ENCODE results near the gene DLAT. TPM values are rescaled to one million over a fixed set of nuclear protein-coding genes. Genes with fewer than 3 reads are reported as not detected.
A peak's percentile ranks its signal among the peaks of the same experiment; 100 is the strongest.
"Not testable (repeated sequence)": the region's sequence is repeated elsewhere in the genome, so short reads cannot be mapped to it uniquely, and the experiment has no call there.

DLAT gene
- total and polyA plus RNA-seq, 2 experiments from 2014 or later = 70.6 to 94.7 TPM

DNA sequence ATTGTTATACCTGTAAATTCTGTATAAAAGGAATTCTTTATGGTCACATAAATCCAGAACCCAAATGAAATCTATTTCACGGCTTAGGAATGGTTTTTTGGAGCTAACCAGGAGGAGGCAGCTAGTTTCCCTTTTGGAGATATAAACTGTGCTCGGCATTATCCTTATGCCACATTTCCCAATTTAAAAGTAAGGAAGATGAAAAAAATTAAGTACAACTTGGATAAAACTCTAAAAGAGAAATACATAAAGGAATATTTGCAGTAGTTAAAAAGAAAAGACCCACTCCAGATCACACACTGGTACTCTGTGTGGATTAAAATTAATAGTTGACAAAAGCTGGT lies 17.7 kb downstream of the DLAT start:
- no peak for DNase-seq (ENCODE audit: low read depth in 1 of 2, low spot score in 1 of 2)
- Histone ChIP-seq H3K27ac (peak overlapping the region; percentile 58), H3K4me1 (ENCODE audit: low read depth) (no peaks in the 10 kb centered on the region), H3K36me3 (peaks cover 80% of the 10 kb centered on the region), H3K9me3 (ENCODE audit: low read depth) (no peaks in the 10 kb centered on the region), H3K27me3 (no peaks in the 10 kb centered on the region), H3K4me3 (no peak overlapping the region)
- TF ChIP-seq, protein P1, sequence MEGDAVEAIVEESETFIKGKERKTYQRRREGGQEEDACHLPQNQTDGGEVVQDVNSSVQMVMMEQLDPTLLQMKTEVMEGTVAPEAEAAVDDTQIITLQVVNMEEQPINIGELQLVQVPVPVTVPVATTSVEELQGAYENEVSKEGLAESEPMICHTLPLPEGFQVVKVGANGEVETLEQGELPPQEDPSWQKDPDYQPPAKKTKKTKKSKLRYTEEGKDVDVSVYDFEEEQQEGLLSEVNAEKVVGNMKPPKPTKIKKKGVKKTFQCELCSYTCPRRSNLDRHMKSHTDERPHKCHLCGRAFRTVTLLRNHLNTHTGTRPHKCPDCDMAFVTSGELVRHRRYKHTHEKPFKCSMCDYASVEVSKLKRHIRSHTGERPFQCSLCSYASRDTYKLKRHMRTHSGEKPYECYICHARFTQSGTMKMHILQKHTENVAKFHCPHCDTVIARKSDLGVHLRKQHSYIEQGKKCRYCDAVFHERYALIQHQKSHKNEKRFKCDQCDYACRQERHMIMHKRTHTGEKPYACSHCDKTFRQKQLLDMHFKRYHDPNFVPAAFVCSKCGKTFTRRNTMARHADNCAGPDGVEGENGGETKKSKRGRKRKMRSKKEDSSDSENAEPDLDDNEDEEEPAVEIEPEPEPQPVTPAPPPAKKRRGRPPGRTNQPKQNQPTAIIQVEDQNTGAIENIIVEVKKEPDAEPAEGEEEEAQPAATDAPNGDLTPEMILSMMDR (IDR thresholded peaks at IDR 0.05; ENCODE audit: low read depth, low read length) = no peak

DNA sequence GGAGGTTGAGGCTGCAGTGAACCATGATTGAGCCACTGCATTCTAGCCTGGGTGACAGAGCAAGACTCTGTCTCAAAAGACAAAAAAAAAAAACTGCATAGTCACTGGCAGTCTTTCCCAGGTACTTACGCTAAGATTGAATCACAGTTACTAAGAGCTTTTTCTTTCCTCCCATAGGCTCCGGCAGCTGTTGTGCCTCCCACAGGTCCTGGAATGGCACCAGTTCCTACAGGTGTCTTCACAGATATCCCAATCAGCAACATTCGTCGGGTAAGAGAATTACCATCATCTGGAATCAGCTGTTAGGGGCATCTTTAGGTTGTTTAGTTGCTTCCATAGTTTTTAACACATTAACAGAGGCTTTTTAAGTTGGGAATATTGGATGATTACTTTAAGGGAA lies 19.8 kb downstream of the DLAT start:
- Histone ChIP-seq H3K9me3 (ENCODE audit: low read depth) (no peaks in the 10 kb centered on the region), H3K27me3 (no peaks in the 10 kb centered on the region), H3K4me1 (ENCODE audit: low read depth) (no peaks in the 10 kb centered on the region), H3K36me3 (peaks cover 80% of the 10 kb centered on the region), H3K4me3 (no peak overlapping the region), H3K27ac (no peak overlapping the region)
- TF ChIP-seq, protein P1 (IDR thresholded peaks at IDR 0.05; ENCODE audit: low read depth, low read length) = no peak
- no peak for DNase-seq (ENCODE audit: low read depth in 1 of 2, low spot score in 1 of 2)

DNA sequence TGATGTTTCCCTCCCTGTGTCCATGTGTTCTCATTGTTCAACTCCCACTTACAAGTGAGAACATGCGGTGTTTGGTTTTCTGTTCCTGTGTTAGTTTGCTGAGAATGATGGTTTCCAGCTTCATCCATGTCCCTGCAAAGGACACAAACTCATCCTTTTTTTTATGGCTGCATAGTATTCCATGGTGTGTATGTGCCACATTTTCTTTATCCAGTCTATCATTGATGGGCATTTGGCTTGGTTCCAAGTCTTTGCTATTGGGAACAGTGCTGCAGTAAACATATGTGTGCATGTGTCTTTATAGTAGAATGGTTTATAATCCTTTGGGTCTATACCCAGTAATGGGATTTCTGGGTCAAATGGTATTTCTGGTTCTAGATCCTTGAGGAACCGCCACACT lies 21.4 kb downstream of the DLAT start:
- not testable (repeated sequence) for H3K27me3 ChIP-seq; H3K4me1 ChIP-seq (ENCODE audit: low read depth); H3K27ac ChIP-seq; H3K4me3 ChIP-seq; H3K9me3 ChIP-seq (ENCODE audit: low read depth); DNase-seq (ENCODE audit: low read depth in 1 of 2, low spot score in 1 of 2)
- peaks cover 77% of the 10 kb centered on the region for H3K36me3 ChIP-seq

DNA sequence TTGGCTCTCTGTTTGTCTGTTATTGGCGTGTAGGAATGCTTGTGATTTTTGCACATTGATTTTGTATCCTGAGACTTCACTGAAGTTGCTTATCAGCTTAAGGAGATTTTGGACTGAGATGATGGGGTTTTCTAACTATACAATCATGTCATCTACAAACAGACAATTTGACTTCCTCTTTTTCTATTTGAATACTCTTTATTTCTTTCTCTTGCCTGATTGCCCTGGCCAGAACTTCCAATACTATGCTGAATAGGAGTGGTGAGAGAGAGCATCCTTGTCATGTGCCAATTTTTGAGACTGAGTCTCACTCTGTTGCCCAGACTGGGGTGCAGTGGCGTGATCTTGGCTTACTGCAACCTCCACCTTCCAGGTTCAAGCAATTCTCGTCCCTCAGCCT lies 23.0 kb downstream of the DLAT start:
- H3K27ac ChIP-seq; H3K27me3 ChIP-seq; H3K4me1 ChIP-seq (ENCODE audit: low read depth); H3K4me3 ChIP-seq; DNase-seq (ENCODE audit: low read depth in 1 of 2, low spot score in 1 of 2); H3K9me3 ChIP-seq (ENCODE audit: low read depth): not testable (repeated sequence)
- H3K36me3 ChIP-seq = peaks cover 80% of the 10 kb centered on the region

DNA sequence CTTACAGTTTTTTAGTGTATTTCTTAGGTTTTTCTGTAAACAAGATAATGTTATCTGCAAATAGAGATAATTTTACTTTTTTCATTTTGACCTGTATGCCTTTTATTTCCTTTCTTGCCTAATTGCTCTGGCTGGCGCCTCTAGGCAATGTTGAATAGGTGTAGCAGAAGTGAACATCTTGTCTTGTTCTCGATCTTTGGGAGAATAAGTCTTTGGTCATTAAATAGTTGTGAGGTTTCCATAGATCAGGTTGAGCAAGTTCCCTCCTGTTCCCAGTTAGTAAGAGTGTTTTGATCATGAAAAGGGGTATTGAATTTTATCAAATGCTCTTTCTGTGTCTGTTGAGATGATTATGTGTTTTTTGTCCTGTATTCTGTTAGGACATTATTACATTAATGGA lies 24.6 kb downstream of the DLAT start:
- no peak for DNase-seq (ENCODE audit: low read depth in 1 of 2, low spot score in 1 of 2)
- TF ChIP-seq, protein P1 (IDR thresholded peaks at IDR 0.05; ENCODE audit: low read depth, low read length) = no peak
- peak overlapping the region; percentile 3 for H3K27ac ChIP-seq

DNA sequence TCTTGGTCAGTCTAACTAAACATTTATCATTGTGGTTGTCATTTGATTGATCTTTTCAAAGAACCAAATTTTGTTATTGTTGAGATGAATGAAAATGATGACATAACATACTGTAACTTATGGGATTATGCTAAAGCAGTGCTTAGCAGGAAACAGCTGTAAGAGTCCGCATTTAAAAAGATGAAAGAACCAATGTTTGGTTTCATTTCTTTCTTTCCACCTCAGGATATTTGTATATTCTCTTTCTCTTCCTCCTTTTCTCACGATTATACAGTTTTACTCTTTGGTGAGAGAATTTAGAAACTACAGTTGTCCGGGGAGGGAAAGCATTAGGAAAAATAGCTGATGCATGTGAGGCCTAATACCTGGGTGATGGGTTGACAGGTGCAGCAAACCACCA lies 25.5 kb downstream of the DLAT start:
- Histone ChIP-seq H3K4me1 (ENCODE audit: low read depth) (no peaks in the 10 kb centered on the region), H3K27ac (peak overlapping the region; percentile 45), H3K9me3 (ENCODE audit: low read depth) (no peaks in the 10 kb centered on the region), H3K36me3 (peaks cover 69% of the 10 kb centered on the region), H3K4me3 (no peak overlapping the region), H3K27me3 (no peaks in the 10 kb centered on the region)
- no peak for DNase-seq (ENCODE audit: low read depth in 1 of 2, low spot score in 1 of 2)
- TF ChIP-seq, protein P1 (IDR thresholded peaks at IDR 0.05; ENCODE audit: low read depth, low read length) = no peak

More for the DNA sequence above, 24.6 kb downstream of the DLAT start:
- Histone ChIP-seq H3K27me3 (no peaks in the 10 kb centered on the region), H3K4me1 (ENCODE audit: low read depth) (no peaks in the 10 kb centered on the region), H3K9me3 (ENCODE audit: low read depth) (no peaks in the 10 kb centered on the region), H3K36me3 (peaks cover 77% of the 10 kb centered on the region), H3K4me3 (no peak overlapping the region)

DNA sequence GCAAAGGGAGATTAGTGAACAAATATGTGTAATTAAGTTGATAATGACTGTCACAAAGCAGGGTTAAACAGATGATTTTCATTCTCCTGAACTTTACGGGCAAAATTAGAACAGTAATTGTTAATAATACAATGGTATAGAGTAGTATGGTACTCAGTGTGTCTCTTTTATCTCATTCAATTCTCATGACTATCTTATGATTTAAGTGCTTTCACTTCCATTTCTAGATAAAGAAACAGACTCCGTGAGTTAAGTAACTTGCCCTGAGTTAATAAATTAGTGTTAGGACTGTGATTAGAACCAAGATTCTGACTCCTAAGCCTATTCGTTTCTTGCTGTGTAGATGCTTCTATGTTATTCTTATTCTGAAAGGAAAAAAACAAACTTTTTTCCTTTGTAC lies 26.6 kb downstream of the DLAT start:
- no peak overlapping the region for H3K4me3 ChIP-seq
- peaks cover 63% of the 10 kb centered on the region for H3K36me3 ChIP-seq
- H3K27ac ChIP-seq = peak overlapping the region; percentile 78
- no peak for DNase-seq (ENCODE audit: low read depth in 1 of 2, low spot score in 1 of 2)
- no peaks in the 10 kb centered on the region for H3K27me3 ChIP-seq
- no peaks in the 10 kb centered on the region for H3K4me1 ChIP-seq (ENCODE audit: low read depth)
- TF ChIP-seq, protein P1 (IDR thresholded peaks at IDR 0.05; ENCODE audit: low read depth, low read length) = no peak
- no peaks in the 10 kb centered on the region for H3K9me3 ChIP-seq (ENCODE audit: low read depth)

Data from cardiac muscle cell (in vitro differentiated cells and primary cell).